GOT3 (cell line): ENCODE measurements around the gene TAAR9.
"Not testable (repeated sequence)": the region's sequence is repeated elsewhere in the genome, so short reads cannot be mapped to it uniquely, and the experiment has no call there.

Experiments
- DNase-seq: peaks from one replicate; lab custom pipeline; 2025; ENCODE audit warnings: mixed read lengths; lab: John Stamatoyannopoulos, UW

TAAR9 gene

DNA sequence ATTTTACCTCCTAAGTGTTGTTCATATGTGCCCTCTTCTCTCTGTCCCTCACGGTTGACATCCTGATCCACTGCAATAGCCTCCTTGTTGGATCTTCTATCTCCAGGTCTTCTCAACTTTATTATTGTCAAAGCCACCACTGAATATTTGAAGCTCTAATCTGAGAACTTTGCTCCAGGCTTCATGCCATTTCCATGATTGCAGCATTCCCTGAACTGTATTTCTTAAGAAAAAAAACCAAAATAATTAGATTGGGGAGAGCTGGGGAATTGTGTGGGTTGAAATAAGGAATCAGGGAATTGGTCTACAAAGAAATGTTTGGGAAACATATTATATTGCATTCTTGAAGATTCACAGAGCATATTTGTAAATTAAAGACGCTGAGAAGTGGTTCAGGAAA, 22.7 kb upstream of the TAAR9 start:
- no peak for DNase-seq

- DNase-seq: no peak
These were observed 17.1 kb upstream of the TAAR9 start for GRCh38 chr6:132520953-132521352.

- DNase-seq: no peak
These were observed 13.4 kb upstream of the TAAR9 start for GRCh38 chr6:132524646-132525045.

- DNase-seq: no peak
These were observed 12.2 kb upstream of the TAAR9 start for GRCh38 chr6:132525866-132526265.

DNA sequence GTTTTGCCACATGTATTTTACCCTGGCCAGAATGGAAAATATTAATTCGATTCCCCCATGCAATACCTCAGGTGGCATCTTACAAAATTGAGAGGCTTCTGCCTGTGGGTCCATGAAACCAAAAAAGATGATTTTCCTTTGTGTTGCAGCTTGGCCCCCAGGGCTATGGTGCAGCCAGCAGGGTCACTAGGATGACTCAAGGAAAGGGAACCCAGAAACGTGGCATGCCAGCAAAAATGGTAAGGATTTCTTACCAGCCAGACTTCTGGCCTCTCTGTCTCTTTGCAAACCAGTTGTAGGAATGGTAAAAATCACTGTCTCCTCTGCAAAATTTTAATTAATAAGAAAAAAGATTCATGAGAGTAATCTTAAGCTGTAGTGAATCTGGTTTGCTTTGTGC, 11.6 kb upstream of the TAAR9 start:
- DNase-seq: no peak

DNA sequence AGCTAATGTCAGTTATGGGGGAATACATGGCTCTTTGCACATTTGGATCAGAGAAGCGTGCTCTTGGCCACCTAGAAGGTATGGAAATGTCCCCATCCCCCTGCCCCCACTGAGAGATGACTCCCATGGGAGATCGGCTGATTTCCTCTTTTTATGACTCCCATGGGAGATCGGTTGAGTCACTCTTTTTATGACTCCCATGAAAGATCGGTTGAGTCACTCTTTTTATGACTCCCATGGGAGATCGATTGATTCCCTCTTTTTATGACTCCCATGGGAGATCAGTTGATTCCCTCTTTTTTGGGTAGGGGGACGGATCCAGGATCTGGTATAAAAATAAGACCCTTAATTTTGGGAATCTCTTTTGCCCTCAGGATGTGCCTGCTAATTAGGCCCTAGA, 10.3 kb upstream of the TAAR9 start:
- DNase-seq: no peak

- no peak for DNase-seq
These were observed 7.6 kb upstream of the TAAR9 start for GRCh38 chr6:132530293-132530974.

DNA sequence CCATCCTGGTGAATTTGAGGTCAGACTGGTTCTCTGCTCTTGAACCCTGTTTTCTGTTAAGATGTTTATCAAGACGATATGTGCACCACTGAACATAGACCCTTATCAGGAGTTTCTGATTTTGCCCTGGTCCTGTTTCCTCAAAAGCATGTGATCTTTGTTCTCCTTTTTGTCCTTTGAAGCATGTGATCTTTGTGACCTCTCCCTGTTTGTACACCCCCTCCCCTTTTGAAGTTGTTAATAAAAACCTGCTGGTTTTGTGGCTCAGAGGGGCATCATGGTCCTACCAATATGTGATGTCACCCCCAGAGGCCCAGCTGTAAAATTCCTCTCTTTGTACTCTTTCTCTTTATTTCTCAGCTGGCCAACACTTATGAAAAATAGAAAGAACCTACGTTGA, 3.5 kb upstream of the TAAR9 start:
- not testable (repeated sequence) for DNase-seq

DNA sequence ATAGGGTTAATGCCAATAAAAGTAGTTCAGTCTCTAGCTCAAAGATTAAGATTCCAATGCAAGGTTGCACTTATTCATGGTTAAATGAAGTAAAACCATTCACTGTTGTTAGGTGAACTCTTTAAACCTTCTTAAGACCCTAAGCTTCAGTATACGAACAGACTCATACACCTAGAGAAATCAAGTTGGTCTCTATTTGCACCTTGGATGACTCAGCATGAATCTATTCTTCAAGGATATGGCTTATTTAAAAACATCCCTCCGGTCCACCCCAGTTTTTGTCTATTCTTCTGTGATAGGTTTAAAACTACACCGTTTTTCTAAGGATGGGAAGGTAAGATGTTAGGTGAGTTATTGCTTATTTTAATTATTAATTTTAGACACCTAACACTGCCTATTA, 932 bp upstream of the TAAR9 start:
- no peak for DNase-seq

DNA sequence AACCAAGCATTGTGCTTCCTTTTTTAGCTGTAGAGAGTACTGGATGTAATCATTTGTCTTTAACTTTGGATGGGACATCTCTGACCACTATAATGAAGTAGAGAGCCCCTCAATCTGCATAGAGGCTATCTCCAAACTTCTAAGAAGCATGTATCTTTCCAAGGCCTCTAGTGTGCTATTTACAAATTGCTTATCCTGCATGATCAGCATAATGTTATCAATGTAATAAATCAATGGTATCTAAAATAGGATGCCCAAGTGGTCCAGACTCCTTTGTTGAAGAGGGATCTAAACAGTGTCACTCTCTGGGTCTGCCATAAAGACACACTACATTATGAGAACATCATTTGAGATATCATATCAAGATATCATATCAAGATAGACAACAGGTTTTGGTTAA, 6.7 kb downstream of the TAAR9 start:
- DNase-seq: no peak

GRCh38 chr6:132548746-132549463, 10.8 kb downstream of the TAAR9 start:
- no peak for DNase-seq

GRCh38 chr6:132551214-132551613, 13.1 kb downstream of the TAAR9 start:
- DNase-seq: no peak

GRCh38 chr6:132552372-132552771, 14.3 kb downstream of the TAAR9 start, which contains the start of gene TAAR8:
Gene TAAR8 (plus strand): TSS chr6:132552672. CDS start chr6:132552693, 21 bp downstream.
- DNase-seq: no peak

GRCh38 chr6:132560087-132560486, 22.0 kb downstream of the TAAR9 start:
- DNase-seq: not testable (repeated sequence)

DNA sequence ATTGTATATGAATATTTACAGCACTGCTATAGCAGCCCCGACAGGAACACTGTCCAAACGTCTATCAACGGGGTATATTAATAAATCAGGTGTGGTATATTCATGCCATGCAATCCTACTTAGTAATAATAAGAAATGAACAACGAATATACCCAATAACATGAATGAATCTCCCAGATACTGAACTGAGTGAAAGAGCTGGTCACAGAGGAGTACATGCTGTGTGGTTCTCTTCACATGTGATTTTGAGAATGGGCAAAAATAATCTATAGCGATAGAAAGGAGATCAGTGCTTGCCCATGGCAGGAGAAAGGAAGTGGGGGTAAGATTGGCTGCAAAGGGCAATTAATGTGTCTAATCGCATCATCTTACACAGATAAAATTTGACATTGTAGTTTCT, 28.3 kb downstream of the TAAR9 start:
- no peak for DNase-seq

- no peak for DNase-seq
These were observed 29.5 kb downstream of the TAAR9 start for GRCh38 chr6:132567566-132567965.

- no peak for DNase-seq
These were observed 30.5 kb downstream of the TAAR9 start for GRCh38 chr6:132568611-132569010.

DNA sequence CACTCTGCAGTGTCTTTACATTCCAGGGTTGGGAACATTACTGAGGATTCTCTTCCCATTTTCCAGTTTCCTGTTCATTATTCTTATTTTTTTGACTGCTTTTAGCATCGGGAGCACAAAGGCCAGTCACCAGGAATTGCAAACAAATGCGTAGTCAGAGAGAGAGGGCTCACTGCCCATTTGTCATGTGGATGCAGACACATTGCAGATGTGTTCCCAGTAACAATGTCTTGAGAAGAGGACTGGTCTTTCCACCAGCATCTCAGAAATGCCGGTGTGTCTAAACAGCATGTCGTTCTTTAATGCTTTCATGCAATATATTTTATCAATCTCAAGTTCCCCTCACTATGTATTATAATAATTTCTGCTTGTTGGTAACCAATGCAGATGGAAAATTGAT, 31.1 kb downstream of the TAAR9 start:
- no peak for DNase-seq

GRCh38 chr6:132570221-132570777, 32.2 kb downstream of the TAAR9 start, which contains the start of gene TAAR6:
Gene TAAR6 (plus strand): TSS chr6:132570322. CDS start chr6:132570322, 0 bp downstream.
- no peak for DNase-seq

- no peak for DNase-seq
These were observed 33.7 kb downstream of the TAAR9 start for GRCh38 chr6:132571774-132572173.

GRCh38 chr6:132584698-132585097, 46.6 kb downstream of the TAAR9 start:
- DNase-seq: no peak

- no peak for DNase-seq
These were observed 49.3 kb downstream of the TAAR9 start for GRCh38 chr6:132587424-132587823.
